IgD-negative memory B cell (primary cell): ENCODE results near the gene ELP6. TPM values are rescaled to one million over a fixed set of nuclear protein-coding genes. Genes with fewer than 3 reads are reported as not detected.
A peak's percentile ranks its signal among the peaks of the same experiment; 100 is the strongest.
"Not testable (repeated sequence)": the region's sequence is repeated elsewhere in the genome, so short reads cannot be mapped to it uniquely, and the experiment has no call there.

Source experiments
- H3K27ac Mint-ChIP-seq, 3 donors: one replicate each; pipeline ENCODE4 v1.8.0; 2020 to 2022; ENCODE audit warnings: mild to moderate bottlenecking in 3 of 3, mixed read lengths in 3 of 3, moderate library complexity in 1 of 3
- H3K27me3 Mint-ChIP-seq: one replicate; pipeline ENCODE4 v1.8.0; 2021; ENCODE audit warnings: mixed read lengths
- H3K36me3 Mint-ChIP-seq: one replicate; pipeline ENCODE4 v1.8.0; 2020; ENCODE audit warnings: mild to moderate bottlenecking, mixed read lengths
- H3K4me1 Mint-ChIP-seq, 3 donors: one replicate each; pipeline ENCODE4 v1.8.0; 2020 to 2022; ENCODE audit warnings: mixed read lengths in 3 of 3, mild to moderate bottlenecking in 1 of 3
- H3K4me3 Mint-ChIP-seq, 4 donors: one replicate each; pipeline ENCODE4 v1.8.0; 2020 to 2022; ENCODE audit warnings: mild to moderate bottlenecking in 4 of 4, mixed read lengths in 4 of 4, moderate library complexity in 3 of 4
- H3K9me3 Mint-ChIP-seq, 3 donors: one replicate each; pipeline ENCODE4 v1.8.0; 2020 to 2021; ENCODE audit warnings: mixed read lengths in 3 of 3, mild to moderate bottlenecking in 1 of 3
- polyA plus RNA-seq: library from polyadenylated mRNA; unstranded; fragments of 300-500 nt; fragmentation: Illumina TruSeq; gene quantifications from one replicate; pipeline ENCODE4 v1.2.3, GENCODE V29; 2021

The ELP6 gene
- polyA plus RNA-seq, 1 donor from 2014 or later: 39.2 TPM

GRCh38 chr3:47491186-47491585, 22.3 kb downstream of the ELP6 start:
- Mint-ChIP-seq H3K9me3 (no peaks in the 10 kb centered on the region), H3K27ac (peak overlapping the region in 2 of 3 donors; percentile 35 to 59), H3K4me3 (peak overlapping the region in 2 of 4 donors; percentile 55 to 63), H3K4me1 (peaks cover 10 to 15% (median 14%) of the 10 kb centered on the region in 3 donors), H3K36me3 (peaks cover 2% of the 10 kb centered on the region), H3K27me3 (no peaks in the 10 kb centered on the region)

- Mint-ChIP-seq H3K4me1 (peaks cover 6 to 8% (median 8%) of the 10 kb centered on the region in 3 donors), H3K36me3 (no peaks in the 10 kb centered on the region), H3K27me3 (no peaks in the 10 kb centered on the region), H3K27ac (no peak overlapping the region), H3K4me3 (no peak overlapping the region), H3K9me3 (no peaks in the 10 kb centered on the region)
Measured at GRCh38 chr3:47487265-47487664, 26.2 kb downstream of the ELP6 start.

DNA sequence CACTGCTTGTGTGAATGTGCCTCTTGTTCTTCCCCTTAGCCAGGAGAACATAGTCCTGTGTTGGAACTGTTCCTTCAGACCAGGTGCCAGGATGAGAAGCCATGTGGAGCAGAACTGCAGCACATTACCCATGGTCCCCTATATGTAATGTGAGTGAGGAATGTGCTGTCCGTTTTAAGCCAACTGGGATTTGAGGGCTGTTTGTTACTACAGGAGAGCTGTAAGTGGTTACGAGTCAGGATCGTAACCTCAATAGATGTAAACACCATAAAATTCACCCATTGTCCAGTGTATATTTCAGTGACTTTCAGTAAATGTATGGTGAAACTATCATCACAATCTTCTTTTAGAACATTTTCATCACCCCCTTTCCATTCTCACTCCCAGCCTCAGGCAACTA, 27.7 kb downstream of the ELP6 start:
- H3K4me1 Mint-ChIP-seq: peaks cover 0 to 4% (median under 1%) of the 10 kb centered on the region in 3 donors
- H3K36me3 Mint-ChIP-seq: no peaks in the 10 kb centered on the region
- peak overlapping the region in 1 of 3 donors; percentile 22 for H3K27ac Mint-ChIP-seq
- no peaks in the 10 kb centered on the region for H3K9me3 Mint-ChIP-seq
- no peak overlapping the region for H3K4me3 Mint-ChIP-seq
- no peaks in the 10 kb centered on the region for H3K27me3 Mint-ChIP-seq

GRCh38 chr3:47482366-47482765, 31.1 kb downstream of the ELP6 start:
- H3K4me3 Mint-ChIP-seq: no peak overlapping the region
- H3K4me1 Mint-ChIP-seq: peaks cover 0 to 2% (median 0%) of the 10 kb centered on the region in 3 donors
- H3K36me3 Mint-ChIP-seq: no peaks in the 10 kb centered on the region
- no peaks in the 10 kb centered on the region for H3K27me3 Mint-ChIP-seq
- no peaks in the 10 kb centered on the region for H3K9me3 Mint-ChIP-seq
- H3K27ac Mint-ChIP-seq: peak overlapping the region in 1 of 3 donors; percentile 67

- H3K27me3 Mint-ChIP-seq, H3K4me3 Mint-ChIP-seq, H3K4me1 Mint-ChIP-seq, H3K9me3 Mint-ChIP-seq, H3K36me3 Mint-ChIP-seq: not testable (repeated sequence)
- peak overlapping the region in 1 of 3 donors; percentile 67 for H3K27ac Mint-ChIP-seq
Measured at GRCh38 chr3:47481763-47482162, 31.7 kb downstream of the ELP6 start.

DNA sequence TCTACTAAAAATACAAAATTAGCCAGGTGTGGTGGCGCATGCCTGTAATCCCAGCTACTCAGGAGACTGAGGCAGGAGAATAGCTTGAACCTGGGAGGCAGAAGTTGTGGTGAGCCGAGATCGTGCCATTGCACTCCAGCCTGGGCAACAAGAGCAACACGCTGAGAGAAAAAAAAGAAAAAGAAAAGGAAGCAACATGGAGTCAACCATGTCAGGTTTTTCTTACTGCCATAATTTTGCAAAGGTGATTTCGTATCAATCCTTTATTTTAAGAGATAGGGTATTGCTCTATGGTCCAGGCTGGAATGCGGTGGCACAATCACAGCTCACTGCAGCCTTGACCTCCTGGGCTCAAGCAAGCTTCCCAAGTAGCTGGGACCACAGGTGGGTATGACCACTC, 33.2 kb downstream of the ELP6 start:
- not testable (repeated sequence) for H3K27ac Mint-ChIP-seq, H3K4me3 Mint-ChIP-seq, H3K4me1 Mint-ChIP-seq, H3K27me3 Mint-ChIP-seq, H3K36me3 Mint-ChIP-seq, H3K9me3 Mint-ChIP-seq

- Mint-ChIP-seq H3K4me1 (peaks cover 5 to 12% (median 10%) of the 10 kb centered on the region in 3 donors), H3K27me3 (no peaks in the 10 kb centered on the region), H3K4me3 (no peak overlapping the region), H3K27ac (no peak overlapping the region), H3K36me3 (peaks cover 1% of the 10 kb centered on the region), H3K9me3 (no peaks in the 10 kb centered on the region)
Measured at GRCh38 chr3:47479826-47480160, 33.7 kb downstream of the ELP6 start.

- Mint-ChIP-seq H3K9me3 (no peaks in the 10 kb centered on the region), H3K27me3 (no peaks in the 10 kb centered on the region), H3K4me3 (peak overlapping the region in 2 of 4 donors; percentile 12 to 35), H3K4me1 (peaks cover 12 to 22% (median 21%) of the 10 kb centered on the region in 3 donors), H3K27ac (peak overlapping the region in 1 of 3 donors; percentile 31), H3K36me3 (peaks cover 1% of the 10 kb centered on the region)
Measured at GRCh38 chr3:47478022-47478421, 35.5 kb downstream of the ELP6 start.

- Mint-ChIP-seq H3K27ac (peak overlapping the region; percentile 81 to 93 (median 92)), H3K36me3 (peaks cover 1% of the 10 kb centered on the region), H3K9me3 (no peaks in the 10 kb centered on the region), H3K27me3 (no peaks in the 10 kb centered on the region), H3K4me1 (peaks cover 12 to 26% (median 25%) of the 10 kb centered on the region in 3 donors), H3K4me3 (peak overlapping the region in 3 of 4 donors; percentile 17 to 90 (median 72))
Measured at GRCh38 chr3:47476644-47477199, 36.8 kb downstream of the ELP6 start.

DNA sequence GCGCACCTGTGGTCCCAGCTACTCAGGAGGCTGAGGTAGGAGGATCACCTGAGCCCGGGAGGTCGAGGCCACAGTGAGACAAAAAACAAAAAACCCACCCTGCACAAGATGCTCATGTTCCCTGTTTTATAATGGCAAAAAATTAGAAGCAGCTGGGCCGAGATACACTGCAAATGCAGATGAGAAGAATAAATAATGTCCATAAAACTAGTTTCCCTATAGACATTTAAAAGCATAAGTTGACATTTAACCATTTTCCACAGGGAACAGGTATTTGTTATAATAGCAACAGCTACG, 37.2 kb downstream of the ELP6 start:
- Mint-ChIP-seq H3K4me3 (peak overlapping the region; percentile 83 to 95 (median 90)), H3K36me3 (peaks cover 2% of the 10 kb centered on the region), H3K27me3 (no peaks in the 10 kb centered on the region), H3K9me3 (no peaks in the 10 kb centered on the region), H3K4me1 (peaks cover 12 to 26% (median 26%) of the 10 kb centered on the region in 3 donors), H3K27ac (peak overlapping the region; percentile 81 to 93 (median 92))

DNA sequence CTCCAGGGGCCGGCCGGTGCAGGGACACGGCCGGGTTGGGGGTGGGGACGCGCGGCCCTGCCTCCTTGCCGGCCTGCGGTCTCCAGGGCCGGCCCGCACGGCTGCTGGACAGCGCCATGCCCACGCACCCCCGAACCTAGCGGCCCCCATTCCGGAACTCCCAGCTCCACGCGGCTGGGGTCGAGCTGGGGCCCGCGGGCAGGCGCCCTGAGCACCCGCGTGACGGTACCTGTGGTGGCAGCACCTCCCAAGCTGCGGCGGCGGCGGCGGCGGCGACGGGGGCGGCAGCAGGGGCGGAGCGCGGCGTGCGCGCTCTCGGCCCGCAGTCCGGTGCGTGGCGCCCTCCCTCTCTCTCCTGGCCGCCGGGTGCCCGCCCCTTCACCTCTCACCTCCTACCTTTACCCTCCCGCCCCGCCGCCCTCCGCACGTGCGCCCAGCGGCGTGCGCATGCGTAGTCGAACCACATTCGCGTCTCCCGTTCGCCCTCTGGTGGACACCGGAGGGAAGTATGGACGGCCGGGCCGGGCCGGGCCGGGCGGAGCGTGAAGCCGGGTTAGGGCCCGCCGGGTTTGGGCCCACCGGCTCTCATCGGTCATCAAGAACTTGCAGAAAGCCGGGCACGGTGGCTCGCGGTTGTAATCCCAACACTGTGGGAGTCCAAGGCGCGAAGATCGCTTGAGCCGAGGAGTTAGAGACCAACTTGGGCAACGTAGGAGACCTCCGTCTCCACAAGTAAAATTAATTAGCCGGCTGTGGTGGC, 37.8 kb downstream of the ELP6 start, which contains the start of gene SCAP:
TSS of gene SCAP (minus strand) at position 372 of the 760 bp plus-strand sequence. CDS start 32,948 bp downstream, outside the sequence.
- peak within 1 kb of the TSS; percentile 90 to 96 (median 92) for H3K4me3 Mint-ChIP-seq
- H3K27me3 Mint-ChIP-seq: no peaks in the 10 kb centered on the region
- H3K36me3 Mint-ChIP-seq: peaks cover 4% of the 10 kb centered on the region
- peaks cover 12 to 28% (median 26%) of the 10 kb centered on the region in 3 donors for H3K4me1 Mint-ChIP-seq
- H3K9me3 Mint-ChIP-seq: no peaks in the 10 kb centered on the region
- peak within 1 kb of the TSS; percentile 81 to 93 (median 93) for H3K27ac Mint-ChIP-seq

- Mint-ChIP-seq H3K4me1 (peaks cover 15 to 29% (median 26%) of the 10 kb centered on the region in 3 donors), H3K4me3 (peak overlapping the region; percentile 90 to 96 (median 92)), H3K9me3 (no peaks in the 10 kb centered on the region), H3K27ac (peak overlapping the region; percentile 81 to 93 (median 85)), H3K36me3 (peaks cover 4% of the 10 kb centered on the region), H3K27me3 (no peaks in the 10 kb centered on the region)
Measured at GRCh38 chr3:47475029-47475569, 38.4 kb downstream of the ELP6 start.

DNA sequence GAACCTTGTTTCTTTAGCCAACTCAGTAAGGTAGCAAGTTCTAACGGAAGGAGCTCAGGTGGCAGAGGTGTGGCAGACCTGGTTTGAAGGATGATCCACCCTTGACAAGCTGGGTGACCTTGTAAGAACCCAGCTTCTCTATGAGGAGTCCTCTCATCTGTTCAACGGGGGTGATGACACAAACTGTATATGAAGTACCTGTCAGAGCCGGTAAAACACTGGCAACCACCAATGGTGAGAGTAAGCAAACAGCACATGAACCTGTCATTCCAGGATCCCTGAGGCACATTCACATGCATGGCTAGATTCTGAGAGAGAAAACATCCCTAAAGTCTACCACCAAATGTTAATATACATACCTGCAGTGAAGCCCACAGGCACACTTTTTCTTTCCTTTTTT, 40.1 kb downstream of the ELP6 start:
- Mint-ChIP-seq H3K36me3 (peaks cover 4% of the 10 kb centered on the region), H3K4me3 (peak overlapping the region in 3 of 4 donors; percentile 10 to 89 (median 39)), H3K9me3 (no peaks in the 10 kb centered on the region), H3K4me1 (peaks cover 21 to 30% (median 26%) of the 10 kb centered on the region in 3 donors), H3K27me3 (no peaks in the 10 kb centered on the region), H3K27ac (peak overlapping the region; percentile 12 to 89 (median 71))

GRCh38 chr3:47469616-47470015, 43.9 kb downstream of the ELP6 start:
- Mint-ChIP-seq H3K4me1 (peaks cover 23 to 27% (median 24%) of the 10 kb centered on the region in 3 donors), H3K4me3 (no peak overlapping the region), H3K9me3 (peaks cover 0 to 1% (median 0%) of the 10 kb centered on the region in 3 donors), H3K27me3 (no peaks in the 10 kb centered on the region), H3K36me3 (peaks cover 18% of the 10 kb centered on the region), H3K27ac (no peak overlapping the region)

DNA sequence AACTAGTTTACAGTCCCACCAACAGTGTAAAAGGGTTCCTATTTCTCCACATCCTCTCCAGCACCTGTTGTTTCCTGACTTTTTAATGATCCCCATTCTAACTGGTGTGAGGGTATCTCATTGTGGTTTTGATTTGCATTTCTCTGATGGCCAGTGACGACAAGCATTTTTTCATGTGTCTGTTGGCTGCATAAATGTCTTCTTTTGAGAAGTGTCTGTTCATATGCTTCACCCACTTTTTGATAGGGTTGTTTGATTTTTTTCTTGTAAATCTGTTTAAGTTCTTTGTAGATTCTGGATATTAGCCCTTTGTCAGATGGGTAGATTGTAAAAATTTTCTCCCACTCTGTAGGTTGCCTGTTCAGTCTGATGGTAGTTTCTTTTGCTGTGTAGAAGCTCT, 45.2 kb downstream of the ELP6 start:
- H3K27me3 Mint-ChIP-seq, H3K27ac Mint-ChIP-seq, H3K9me3 Mint-ChIP-seq, H3K4me3 Mint-ChIP-seq: not testable (repeated sequence)
- H3K36me3 Mint-ChIP-seq: peaks cover 18% of the 10 kb centered on the region
- peaks cover 23% of the 10 kb centered on the region in 3 donors for H3K4me1 Mint-ChIP-seq
